Measurements from ENCODE around the gene TMCO2. TPM values are rescaled to one million over a fixed set of nuclear protein-coding genes. Genes with fewer than 3 reads are reported as not detected.

The TMCO2 gene
- total RNA-seq, 1 experiment from 2014 or later: not detected

GRCh38 chr1:40266786-40267535, 19.2 kb downstream of the TMCO2 start:
- Histone ChIP-seq H3K4me3 (ENCODE audit: low read depth, low read length) (no peak overlapping the region), H3K36me3 (ENCODE audit: control insufficient read depth, insufficient read depth, low read length) (no peaks in the 10 kb centered on the region), H3K4me1 (no peaks in the 10 kb centered on the region), H3K27me3 (replicated peaks; ENCODE audit: control insufficient read depth, insufficient read depth, low read length) (no peaks in the 10 kb centered on the region), H3K9me3 (no peaks in the 10 kb centered on the region)
- Mint-ChIP-seq H3K4me1 (ENCODE audit: low read depth, unreplicated experiment) (no peaks in the 10 kb centered on the region), H3K4me3 (ENCODE audit: unreplicated experiment) (no peak overlapping the region), H3K27ac (ENCODE audit: unreplicated experiment) (no peak overlapping the region), H3K9me3 (ENCODE audit: unreplicated experiment) (no peaks in the 10 kb centered on the region), H3K27me3 (ENCODE audit: insufficient read depth, unreplicated experiment) (no peaks in the 10 kb centered on the region), H3K36me3 (ENCODE audit: insufficient read depth, unreplicated experiment) (peaks cover 41% of the 10 kb centered on the region)
- intact Hi-C loops (cut with micrococcal nuclease; ENCODE audit: unreplicated experiment): no loop called here
- POLR2A ChIA-PET: no interaction called here
- BruUV-seq (replicated peaks): no TSS peak
- CTCF ChIA-PET: no interaction called here
- TF ChIP-seq, protein P1, sequence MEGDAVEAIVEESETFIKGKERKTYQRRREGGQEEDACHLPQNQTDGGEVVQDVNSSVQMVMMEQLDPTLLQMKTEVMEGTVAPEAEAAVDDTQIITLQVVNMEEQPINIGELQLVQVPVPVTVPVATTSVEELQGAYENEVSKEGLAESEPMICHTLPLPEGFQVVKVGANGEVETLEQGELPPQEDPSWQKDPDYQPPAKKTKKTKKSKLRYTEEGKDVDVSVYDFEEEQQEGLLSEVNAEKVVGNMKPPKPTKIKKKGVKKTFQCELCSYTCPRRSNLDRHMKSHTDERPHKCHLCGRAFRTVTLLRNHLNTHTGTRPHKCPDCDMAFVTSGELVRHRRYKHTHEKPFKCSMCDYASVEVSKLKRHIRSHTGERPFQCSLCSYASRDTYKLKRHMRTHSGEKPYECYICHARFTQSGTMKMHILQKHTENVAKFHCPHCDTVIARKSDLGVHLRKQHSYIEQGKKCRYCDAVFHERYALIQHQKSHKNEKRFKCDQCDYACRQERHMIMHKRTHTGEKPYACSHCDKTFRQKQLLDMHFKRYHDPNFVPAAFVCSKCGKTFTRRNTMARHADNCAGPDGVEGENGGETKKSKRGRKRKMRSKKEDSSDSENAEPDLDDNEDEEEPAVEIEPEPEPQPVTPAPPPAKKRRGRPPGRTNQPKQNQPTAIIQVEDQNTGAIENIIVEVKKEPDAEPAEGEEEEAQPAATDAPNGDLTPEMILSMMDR (IDR thresholded peaks at IDR 0.05; ENCODE audit: insufficient read depth in 1 of 2, low read depth in 1 of 2, low read length in 1 of 2, severe bottlenecking in 1 of 2, unreplicated experiment in 1 of 2): no peak
- no peak for DNase-seq

- H3K9me3 Mint-ChIP-seq (ENCODE audit: unreplicated experiment): no peaks in the 10 kb centered on the region
- TF ChIP-seq, protein P1 (IDR thresholded peaks at IDR 0.05; ENCODE audit: insufficient read depth in 1 of 2, low read depth in 1 of 2, low read length in 1 of 2, severe bottlenecking in 1 of 2, unreplicated experiment in 1 of 2): no peak
- H3K4me1 Mint-ChIP-seq (ENCODE audit: low read depth, unreplicated experiment): no peaks in the 10 kb centered on the region
- ChIA-PET CTCF (no interaction called here), POLR2A (no interaction called here)
- no peaks in the 10 kb centered on the region for H3K27me3 Mint-ChIP-seq (ENCODE audit: insufficient read depth, unreplicated experiment)
- H3K4me1 ChIP-seq: no peaks in the 10 kb centered on the region
- H3K4me3 Mint-ChIP-seq (ENCODE audit: unreplicated experiment): no peak overlapping the region
- DNase-seq: no peak
- no peaks in the 10 kb centered on the region for H3K27me3 ChIP-seq (replicated peaks; ENCODE audit: control insufficient read depth, insufficient read depth, low read length)
- H3K9me3 ChIP-seq: no peaks in the 10 kb centered on the region
- H3K27ac Mint-ChIP-seq (ENCODE audit: unreplicated experiment): no peak overlapping the region
- H3K36me3 ChIP-seq (ENCODE audit: control insufficient read depth, insufficient read depth, low read length): no peaks in the 10 kb centered on the region
- intact Hi-C loops (cut with micrococcal nuclease; ENCODE audit: unreplicated experiment): no loop called here
- H3K4me3 ChIP-seq (ENCODE audit: low read depth, low read length): no peak overlapping the region
- peaks cover 44% of the 10 kb centered on the region for H3K36me3 Mint-ChIP-seq (ENCODE audit: insufficient read depth, unreplicated experiment)
- BruUV-seq (replicated peaks): no TSS peak
Observed at GRCh38 chr1:40267767-40268187, 20.0 kb downstream of the TMCO2 start.

GRCh38 chr1:40268211-40268610, 20.5 kb downstream of the TMCO2 start:
- Mint-ChIP-seq H3K4me3 (ENCODE audit: unreplicated experiment) (no peak overlapping the region), H3K27ac (ENCODE audit: unreplicated experiment) (no peak overlapping the region), H3K9me3 (ENCODE audit: unreplicated experiment) (no peaks in the 10 kb centered on the region), H3K4me1 (ENCODE audit: low read depth, unreplicated experiment) (no peaks in the 10 kb centered on the region), H3K27me3 (ENCODE audit: insufficient read depth, unreplicated experiment) (no peaks in the 10 kb centered on the region), H3K36me3 (ENCODE audit: insufficient read depth, unreplicated experiment) (peaks cover 44% of the 10 kb centered on the region)
- BruUV-seq (replicated peaks): no TSS peak
- DNase-seq: no peak
- H3K36me3 ChIP-seq (ENCODE audit: control insufficient read depth, insufficient read depth, low read length): no peaks in the 10 kb centered on the region
- no peak overlapping the region for H3K4me3 ChIP-seq (ENCODE audit: low read depth, low read length)
- TF ChIP-seq, protein P1 (IDR thresholded peaks at IDR 0.05; ENCODE audit: insufficient read depth in 1 of 2, low read depth in 1 of 2, low read length in 1 of 2, severe bottlenecking in 1 of 2, unreplicated experiment in 1 of 2): no peak
- ChIA-PET POLR2A (no interaction called here), CTCF (no interaction called here)
- H3K4me1 ChIP-seq: no peaks in the 10 kb centered on the region
- no peaks in the 10 kb centered on the region for H3K27me3 ChIP-seq (replicated peaks; ENCODE audit: control insufficient read depth, insufficient read depth, low read length)
- H3K9me3 ChIP-seq: no peaks in the 10 kb centered on the region
- intact Hi-C loops (cut with micrococcal nuclease; ENCODE audit: unreplicated experiment): no loop called here
